C4-2B (cell line): Measurements from ENCODE around the gene PCDH15.

Experiments
- CTCF ChIP-seq: fragments of 450-650 bp; conservative IDR thresholded peaks from 2 replicates; pipeline ENCODE4 v1.5.1; 2017; ENCODE audit warnings: mild to moderate bottlenecking
- ZFX ChIP-seq: fragments of 450-650 bp; IDR thresholded peaks from 2 replicates; pipeline ENCODE4 v1.6.1; 2017

GRCh38 chr10:54368984-54369383, 432.0 kb downstream of the PCDH15 start:
- TF ChIP-seq CTCF (peak; percentile 16), ZFX (no peak)
